ENCODE results near the gene WWOX.
"Not testable (repeated sequence)": the region's sequence is repeated elsewhere in the genome, so short reads cannot be mapped to it uniquely, and the experiment has no call there.

The WWOX gene

DNA sequence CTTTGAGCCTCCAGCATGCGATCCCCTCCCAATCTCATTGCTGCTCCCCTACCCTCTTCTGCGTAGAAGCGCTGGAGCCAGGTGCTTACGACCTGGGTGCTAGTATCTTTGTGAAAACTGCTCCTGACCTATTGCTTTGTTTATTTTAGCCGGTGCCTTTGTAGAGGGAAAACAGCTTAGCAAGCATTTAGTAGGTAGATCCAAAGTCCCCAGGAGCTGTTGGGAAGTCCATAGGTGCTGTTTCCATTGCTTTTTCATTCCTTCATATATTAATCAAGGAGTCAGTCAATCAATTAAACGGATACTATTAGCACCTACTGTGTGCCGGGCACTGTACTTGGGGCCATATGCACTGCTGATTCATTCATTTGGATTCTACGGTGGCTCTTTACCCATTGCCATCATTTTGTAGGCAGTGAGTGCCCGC lies 497.6 kb downstream of the WWOX start:
- DNase-seq: no peak

DNA sequence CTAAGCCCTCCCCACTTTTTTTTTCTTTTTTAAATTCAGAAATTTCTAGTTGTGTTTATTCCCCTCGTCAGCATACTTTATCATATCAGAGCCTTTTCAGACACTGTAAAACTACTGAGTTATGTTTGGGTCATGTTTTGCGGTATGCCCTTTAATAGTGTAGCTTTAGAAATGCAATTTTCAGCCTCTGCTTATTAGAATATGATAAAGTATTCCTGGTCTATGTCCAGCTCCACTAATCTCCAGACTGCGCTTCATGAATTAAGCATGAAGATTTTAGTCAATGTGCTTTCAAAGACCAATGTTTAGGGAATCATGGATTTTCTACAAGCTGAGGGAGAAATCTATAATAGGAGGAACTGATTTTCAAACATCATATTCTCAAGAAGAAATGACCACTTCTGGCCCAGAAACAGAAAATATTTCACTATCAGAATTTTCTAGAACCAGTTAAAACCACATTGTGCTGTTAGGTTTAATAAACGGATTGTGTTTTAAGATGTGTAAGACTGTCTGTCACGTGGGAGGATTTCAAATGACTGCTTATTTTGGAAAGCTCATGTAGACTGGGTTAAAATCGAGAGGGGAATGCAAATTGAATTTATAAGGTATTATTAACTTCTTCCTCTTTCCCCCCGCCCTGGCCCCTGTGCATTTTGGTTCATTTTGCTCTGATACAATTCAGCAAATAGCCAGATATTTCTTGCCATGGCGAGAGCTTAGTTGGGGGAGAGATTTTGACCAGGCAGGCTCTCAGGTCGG lies 498.5 kb downstream of the WWOX start:
- no peak for DNase-seq

DNA sequence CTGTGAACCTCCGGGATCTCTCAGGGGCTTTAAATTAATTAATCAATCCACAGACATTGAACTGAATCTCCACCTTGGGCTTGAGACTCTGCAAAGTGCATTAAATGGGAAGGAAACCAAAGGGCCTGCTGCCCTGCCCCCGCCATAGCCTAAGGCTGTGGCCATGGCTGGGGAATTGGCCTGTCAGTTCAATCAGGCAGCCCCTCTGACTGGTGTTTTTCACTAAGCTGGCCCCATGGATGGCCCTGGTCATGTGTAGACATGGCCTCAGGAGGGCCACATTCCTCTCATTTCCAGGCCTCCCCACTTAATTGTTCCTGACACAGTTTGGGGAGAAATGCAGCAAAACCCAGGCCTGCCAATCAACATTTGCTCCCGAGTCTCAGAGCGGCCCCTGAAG lies 499.8 kb downstream of the WWOX start:
- no peak for DNase-seq

DNA sequence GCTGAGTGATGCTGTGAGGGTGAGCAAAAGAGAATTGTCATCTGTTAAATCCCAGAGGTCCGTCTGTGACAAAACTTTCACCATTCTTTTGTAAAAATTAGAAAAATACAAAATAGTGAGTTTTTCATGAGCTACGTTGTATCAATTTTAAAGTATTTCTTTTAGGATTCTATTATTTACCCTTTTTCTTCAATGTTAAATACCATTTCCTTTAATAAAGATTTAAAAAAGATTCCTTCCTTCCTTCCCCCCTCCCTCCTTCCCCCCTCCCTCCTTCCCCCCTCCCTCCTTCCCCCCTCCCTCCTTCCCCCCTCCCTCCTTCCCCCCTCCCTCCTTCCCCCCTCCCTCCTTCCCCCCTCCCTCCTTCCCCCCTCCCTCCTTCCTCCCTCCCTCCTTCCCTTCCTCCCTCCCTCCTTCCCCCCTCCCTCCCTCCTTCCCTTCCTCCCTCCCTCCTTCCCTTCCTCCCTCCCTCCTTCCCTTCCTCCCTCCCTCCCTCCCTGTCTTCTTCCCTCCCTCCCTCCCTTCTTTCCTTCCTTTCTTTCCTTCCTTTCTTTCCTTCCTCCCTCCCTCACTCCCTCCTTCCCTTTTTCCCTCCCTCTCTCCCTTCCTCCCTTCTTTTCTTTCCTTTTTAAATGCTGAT lies 505.1 kb downstream of the WWOX start:
- not testable (repeated sequence) for DNase-seq

DNA sequence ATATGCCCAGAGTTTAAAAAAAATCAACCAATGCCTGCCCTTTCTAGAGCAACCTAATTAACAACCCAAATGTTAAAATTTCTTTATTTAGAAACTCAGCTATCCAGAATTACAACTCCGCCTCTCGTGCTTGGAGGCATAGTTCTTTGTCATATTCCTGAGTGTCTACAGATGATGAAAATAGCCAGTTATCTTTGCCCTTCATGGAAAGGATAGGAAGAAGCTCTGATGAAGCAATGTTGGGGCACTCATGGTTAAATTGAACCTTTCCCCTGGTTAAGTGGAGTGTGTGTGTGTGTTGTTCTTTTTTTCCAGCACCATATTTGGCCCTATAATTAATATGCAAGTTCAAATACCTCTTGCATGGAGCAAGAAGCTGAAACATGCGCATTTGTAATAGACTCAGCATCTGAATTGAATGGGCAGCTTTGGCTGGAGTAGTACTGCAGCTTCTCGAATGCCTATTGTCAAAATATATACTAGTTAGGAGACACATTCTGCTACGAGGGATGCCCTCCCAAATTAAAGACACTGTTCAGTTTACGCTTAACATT lies 506.2 kb downstream of the WWOX start:
- no peak for DNase-seq

DNA sequence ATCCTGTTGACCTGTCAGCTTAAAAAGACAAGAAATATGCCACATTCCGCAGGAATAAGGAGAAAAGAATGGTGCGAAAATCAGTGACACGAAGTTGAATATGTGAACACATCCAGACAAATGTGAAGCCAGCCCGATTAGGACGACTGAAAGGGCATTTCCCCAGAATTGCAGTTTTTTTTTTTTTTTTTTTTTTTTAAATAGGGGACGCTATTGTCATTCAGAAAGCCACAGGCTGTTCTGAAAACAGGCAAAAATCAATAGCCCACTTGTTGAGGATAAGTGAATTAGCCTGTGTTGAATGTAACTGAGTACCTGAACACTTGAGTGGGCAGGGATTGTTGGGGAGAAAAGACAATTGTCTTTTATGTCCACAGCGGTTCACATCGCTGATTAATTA lies 507.1 kb downstream of the WWOX start:
- no peak for DNase-seq

DNA sequence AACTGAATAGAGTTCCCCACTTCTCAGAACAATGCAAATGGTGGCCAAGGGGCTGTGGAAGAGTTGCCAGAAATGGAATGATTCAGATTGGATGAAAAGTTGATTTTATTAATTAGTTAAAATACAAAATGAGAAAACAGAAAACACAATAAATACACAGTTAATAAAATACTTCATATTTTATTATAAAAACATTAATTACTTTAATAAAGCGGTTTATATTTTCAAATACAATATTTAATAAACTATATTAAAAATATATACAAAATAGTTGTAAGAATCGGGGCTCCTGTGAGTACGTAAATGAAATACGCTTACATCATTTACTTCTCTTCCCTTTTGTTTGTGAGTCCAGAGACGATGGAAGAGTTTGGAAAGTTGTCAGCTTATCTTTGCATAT lies 507.6 kb downstream of the WWOX start:
- DNase-seq: no peak

DNA sequence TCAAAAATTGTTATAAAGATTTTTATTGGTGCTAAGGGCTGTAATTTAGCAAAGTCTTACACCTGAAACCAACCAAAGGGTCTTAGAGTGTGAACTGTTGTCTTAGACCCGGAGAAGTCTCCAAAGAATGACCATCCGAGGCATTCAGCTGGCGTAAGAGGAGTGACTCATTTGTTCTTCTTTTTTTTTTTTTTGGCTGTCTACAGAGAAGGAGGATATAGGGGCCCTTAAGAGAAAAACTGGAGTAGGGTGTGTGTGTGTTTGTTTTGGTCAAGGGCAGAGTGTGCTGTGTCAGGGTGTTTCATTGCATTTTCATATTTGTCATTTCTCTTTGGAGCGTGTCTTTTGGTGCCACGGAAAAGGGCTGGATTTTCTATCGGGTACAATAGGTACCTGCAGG lies 508.0 kb downstream of the WWOX start:
- DNase-seq: peak; percentile 16

DNA sequence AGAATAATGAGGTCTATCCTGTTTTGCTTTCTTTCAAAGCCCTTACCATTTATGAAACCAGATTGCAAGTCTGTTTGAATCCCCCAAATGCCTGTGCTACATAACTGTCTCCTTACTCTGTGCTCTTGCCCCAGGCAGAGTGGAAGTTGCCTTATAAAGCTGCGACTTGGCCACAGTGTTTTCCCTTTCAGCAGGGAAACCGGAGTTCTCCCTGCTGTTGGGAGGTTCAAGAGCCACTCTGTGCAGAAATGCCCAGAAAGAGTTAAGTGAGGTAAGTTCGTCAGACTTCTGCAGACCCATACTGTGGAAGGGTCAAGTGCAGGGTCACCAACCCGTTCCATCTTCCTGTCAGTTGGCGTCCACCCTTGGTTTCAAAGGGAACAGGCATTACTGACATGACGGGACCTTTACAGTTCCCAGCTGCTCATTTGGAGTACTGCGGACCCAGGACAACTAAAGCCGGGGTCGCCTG lies 508.9 kb downstream of the WWOX start:
- DNase-seq: no peak

DNA sequence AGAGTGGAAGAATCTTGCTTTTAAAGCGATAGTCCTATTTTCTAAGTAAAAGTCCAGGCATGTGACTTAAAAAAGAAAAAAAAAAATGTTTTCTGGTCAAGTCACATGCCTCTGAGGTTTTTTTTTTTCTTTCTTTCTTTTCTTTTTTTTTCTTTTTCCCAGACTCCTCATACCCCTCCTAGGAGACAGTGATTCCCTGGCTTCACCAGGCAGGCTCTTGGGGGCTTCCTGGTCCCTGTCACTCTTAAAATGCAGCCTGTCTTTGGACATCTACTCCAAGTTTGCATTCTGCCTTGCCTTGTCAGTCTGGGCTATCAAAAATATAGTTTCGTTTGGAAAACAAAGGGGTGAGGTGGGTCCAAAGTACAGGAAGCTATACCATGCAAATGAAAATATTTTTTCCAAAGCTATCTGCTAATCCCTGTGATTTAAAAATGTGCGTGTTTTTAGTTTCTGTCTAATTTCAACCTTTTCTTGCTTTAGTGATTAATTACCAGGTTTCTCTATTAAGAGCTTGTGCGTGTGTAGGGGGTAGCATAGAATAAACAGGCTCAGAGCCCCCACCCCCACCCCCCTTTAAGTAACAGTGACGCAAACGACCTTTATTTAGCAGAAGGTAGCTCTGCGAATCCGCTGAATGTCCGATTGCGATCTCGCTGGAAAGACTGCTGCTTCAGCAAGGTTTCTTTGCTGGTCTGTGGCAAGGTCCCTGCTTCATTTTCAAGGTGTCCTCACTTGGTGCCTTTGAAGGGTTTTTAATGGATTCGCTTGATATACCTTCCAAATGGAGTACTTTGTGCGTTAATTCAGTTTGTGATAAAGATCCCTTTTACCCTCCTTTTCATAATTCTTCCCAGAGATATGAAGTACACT lies 510.2 kb downstream of the WWOX start:
- DNase-seq: no peak

DNA sequence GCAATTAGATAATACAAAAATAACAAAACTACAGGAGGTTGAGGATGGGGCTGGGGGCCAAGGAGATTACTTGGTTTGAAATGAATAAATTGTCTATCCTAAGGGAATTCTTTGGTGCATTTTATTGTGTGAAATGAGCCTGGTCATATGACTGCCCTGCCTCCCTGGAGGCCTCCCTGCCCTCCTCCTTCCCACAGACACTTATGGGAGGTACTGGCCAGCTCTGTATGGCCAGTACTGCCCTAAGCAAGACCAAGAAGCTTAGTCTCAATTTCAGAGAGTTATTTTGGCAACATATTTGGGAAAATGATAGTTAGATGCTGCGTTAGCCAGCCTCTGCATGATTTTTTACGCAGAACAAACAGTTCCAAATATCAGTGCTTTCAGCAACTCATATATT lies 511.9 kb downstream of the WWOX start:
- no peak for DNase-seq

DNA sequence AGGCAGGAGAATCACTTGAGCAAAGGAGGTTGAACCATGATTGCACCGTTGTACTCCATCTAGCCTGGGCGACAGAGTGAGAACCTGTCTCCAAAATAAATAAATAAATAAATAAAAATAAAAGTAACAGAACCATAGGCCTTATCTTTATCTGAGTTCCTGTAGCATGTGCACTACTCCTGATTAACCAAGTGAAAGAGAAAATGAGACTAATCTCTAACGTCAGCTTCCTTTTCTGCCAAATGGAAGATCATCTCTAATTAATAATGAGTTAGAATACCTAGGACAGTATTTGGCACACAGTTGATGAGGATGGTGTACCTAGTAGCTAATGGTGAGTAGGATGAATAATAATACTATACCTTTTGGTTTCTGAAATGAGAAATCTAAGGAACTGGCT lies 520.4 kb downstream of the WWOX start:
- DNase-seq: no peak

DNA sequence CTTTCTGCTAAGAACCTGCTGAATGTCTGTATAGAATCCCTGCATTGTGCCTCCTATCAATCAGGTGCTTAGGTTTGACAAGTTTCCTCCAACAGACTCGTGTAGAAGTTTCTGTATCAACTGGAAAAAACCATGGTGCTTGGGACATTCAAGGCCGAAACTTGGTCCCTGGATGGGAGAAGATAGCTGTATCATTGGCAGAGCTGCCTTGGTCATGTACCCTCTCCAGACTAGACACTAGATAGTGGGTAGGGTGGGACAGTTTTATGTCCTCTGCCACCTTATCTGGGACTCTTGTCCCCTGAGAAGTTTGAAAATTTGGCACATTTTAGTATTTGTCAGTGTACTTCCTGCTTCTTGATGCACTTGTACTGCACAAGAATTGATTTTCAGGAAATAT lies 520.8 kb downstream of the WWOX start:
- no peak for DNase-seq

DNA sequence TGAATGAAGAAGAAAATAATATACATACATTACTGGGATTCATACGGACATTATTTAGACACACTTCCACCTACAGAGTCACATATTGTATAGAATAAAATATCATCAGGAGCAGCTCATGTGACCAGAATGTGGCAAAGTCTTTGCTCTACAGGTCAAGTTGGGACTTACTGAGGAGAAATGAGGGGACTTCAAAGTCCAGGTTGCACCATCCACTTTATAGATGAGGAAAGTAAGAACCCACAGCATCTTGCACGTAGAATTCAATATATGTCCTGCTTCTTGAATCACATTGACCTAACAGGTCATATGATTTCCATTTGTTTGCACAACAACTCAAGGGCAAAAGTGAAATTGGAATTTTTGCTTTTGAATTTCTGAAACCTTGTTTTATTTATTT lies 524.3 kb downstream of the WWOX start:
- DNase-seq: no peak

DNA sequence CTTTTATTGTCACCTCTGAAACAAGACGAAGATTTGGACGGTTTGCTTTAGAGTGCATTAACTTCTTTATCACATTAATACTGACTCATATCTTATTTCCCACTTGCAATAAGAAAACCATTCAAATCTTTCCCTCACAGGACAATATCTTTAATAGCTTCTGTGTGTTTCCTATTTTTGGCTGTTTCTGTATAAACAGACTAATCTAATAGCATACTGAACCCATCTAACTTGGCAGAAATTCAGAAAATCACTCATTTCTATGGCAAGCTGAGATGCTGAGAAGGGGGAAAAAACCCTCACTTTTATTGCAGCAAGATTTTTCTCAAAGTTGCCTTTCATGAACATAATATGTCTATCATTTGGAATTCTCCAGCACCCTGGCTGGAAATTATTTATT lies 524.9 kb downstream of the WWOX start:
- no peak for DNase-seq

DNA sequence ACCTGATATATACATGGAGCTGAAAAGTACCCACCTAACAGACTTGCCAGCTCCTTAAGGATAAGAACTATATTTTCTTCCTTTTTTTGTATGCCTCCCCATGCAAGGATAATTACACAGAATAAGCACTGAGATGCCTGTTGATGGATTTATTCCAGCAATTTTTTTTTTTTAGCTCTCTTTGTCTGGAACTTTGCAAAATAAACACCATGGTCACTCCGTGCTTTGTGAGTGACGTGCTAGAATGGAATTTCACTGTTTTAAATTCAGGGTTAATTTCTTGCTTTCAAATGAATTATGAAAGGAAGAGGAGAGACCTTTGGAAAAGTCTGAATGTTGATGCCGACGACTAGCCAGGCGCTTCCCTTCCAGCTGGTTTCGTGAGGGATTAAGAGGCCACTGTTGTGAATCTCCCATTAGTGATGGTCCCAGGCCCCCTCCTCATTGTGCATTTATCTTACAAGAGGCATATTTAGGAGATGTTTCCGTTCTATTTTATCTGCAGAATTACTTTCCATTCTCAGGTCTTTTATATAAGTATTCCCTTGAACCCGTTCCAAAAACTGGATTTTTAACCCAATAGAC lies 529.1 kb downstream of the WWOX start:
- no peak for DNase-seq

DNA sequence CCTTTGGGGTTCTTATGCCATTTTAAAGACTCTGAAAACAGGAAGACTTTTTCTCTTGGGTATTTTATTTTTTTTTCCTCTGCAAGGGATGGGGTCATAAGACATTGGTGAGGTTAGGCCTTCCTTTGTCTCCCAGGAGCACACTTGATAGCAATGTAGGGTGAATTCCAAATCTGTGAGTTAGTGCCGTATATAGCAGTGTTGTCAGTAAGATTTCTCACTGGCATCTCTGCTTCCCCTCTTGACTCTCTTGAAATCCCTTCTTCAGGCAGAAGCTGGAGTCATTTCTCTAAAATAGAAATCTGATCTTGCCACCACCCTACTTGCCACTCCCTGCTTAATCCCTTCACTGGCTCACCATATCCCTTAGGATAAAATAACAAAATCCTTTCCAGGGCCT lies 529.7 kb downstream of the WWOX start:
- no peak for DNase-seq

DNA sequence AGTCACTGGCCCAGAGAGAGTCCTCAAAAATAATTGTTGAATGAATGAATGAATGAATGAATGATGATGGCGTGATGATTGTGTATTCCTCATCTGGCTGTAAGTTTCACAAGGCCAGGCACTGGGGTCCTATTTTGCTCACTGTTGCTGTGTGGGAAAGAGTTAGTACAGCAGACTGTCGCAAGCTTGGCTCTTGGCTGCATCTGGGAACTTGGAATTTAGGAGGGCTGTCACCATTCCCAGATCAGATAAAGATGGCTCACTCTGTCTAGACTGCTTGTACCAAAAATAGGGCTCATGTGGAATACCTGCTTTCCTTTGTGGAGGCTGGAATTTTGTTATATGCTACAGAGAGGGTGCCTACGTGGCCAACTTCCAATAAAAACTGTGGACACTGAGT lies 530.6 kb downstream of the WWOX start:
- no peak for DNase-seq

DNA sequence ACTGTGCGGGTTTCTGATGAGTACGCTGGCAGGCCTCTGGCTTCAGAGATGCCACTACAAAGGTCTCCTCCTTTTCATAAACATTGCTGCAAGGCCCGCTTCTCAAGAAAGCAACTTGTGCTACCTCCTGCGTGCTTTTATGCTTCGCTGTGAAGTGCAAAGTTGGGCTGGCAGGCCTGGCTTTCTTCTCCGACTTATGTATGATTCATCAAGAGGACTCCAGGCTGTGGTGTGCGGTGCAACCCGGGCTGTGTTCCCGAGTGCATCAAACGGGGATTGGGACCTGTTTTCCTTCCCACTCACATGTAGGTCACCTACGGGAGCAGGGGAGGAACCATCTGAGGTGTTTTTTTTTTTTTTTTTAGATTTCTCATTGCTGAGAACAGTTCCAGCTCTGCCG lies 534.1 kb downstream of the WWOX start:
- DNase-seq: no peak

DNA sequence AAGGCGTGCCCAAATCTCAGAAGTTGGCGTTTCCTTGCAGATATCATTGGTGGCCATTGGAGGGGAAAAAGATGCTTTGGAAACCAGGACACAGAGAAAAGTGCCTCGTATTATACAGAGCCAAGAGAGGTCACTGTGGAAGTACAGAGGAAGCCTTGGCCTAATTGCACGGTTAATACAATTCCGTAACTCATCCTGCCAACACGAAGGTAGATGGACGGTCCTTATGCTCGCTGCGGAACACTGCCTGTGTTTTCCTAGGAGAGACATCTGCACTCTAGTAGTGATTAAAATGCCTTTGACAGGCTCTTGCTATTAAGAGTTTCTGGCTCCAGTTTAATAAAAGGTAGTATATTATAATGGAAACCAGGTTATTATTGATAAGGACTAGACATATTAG lies 536.4 kb downstream of the WWOX start:
- no peak for DNase-seq

DNA sequence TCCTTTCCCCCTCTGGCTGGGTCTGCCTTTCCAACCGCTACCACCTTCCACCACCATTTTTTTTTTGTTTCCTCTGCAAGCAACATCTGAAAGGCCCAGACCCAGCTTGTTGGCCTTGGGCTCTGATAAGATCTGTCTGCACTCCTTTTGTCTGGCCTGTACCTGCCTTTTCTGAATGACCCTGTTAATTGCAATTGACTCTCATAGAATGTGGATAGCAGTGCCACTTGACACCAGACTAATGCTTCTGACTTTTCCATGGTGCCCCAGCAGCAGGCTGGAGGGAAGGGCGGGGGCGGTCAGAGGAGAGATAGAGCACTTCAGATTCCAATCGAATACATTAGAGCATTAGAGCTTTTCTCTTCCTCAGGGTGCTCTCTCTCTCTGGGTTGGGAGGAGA lies 538.9 kb downstream of the WWOX start:
- no peak for DNase-seq

DNA sequence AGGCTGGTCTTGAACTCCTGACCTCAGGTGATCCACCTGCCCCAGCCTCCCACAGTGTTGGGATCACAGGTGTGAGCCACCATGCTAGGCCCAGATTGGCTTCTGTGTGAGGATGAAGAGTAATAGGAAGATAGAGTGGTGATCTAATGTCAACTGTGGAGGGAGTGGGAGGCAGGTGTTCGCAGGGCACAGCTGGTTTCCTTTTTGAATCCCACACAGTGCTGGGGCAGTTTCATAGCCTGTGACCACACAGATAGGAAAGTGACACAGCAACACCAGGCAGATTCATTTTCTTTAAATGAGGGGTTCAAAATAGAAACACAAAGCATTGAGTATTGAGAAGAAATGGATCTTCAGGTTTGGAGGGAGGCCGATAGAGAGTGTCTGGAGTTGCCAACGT lies 540.3 kb downstream of the WWOX start:
- no peak for DNase-seq

DNA sequence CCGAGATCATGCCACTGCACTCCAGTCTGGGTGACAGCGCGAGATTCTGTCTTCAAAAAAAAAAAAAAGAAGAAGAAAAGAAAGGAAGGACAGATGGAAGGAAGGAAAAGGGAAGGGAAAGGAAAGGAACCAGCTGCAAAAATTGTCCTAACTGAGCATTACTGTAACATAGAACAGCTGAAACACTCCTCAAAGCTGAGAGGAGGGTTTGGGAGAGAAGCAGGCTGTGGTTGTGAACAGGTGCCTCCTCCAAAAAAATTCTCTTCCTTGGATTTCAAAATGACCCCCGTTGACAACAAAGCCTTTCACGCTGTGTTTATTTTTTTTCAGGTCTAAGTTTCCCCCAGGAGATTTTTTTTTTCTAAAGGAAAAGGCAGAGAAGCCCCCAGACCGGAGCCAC lies 541.4 kb downstream of the WWOX start:
- no peak for DNase-seq

All from inflammatory macrophage treated with lipopolysaccharide for 4 hours (primary cell).